Measurements from ENCODE around the gene PICALM. TPM values are rescaled to one million over a fixed set of nuclear protein-coding genes. Genes with fewer than 3 reads are reported as not detected.
A peak's percentile ranks its signal among the peaks of the same experiment; 100 is the strongest.

Gene PICALM
- total and polyA plus RNA-seq, 2 of the 13 experiments (the other 11 are each of a cell fraction or from before 2014, with no cell fraction given) = 97.6 to 154 TPM

DNA sequence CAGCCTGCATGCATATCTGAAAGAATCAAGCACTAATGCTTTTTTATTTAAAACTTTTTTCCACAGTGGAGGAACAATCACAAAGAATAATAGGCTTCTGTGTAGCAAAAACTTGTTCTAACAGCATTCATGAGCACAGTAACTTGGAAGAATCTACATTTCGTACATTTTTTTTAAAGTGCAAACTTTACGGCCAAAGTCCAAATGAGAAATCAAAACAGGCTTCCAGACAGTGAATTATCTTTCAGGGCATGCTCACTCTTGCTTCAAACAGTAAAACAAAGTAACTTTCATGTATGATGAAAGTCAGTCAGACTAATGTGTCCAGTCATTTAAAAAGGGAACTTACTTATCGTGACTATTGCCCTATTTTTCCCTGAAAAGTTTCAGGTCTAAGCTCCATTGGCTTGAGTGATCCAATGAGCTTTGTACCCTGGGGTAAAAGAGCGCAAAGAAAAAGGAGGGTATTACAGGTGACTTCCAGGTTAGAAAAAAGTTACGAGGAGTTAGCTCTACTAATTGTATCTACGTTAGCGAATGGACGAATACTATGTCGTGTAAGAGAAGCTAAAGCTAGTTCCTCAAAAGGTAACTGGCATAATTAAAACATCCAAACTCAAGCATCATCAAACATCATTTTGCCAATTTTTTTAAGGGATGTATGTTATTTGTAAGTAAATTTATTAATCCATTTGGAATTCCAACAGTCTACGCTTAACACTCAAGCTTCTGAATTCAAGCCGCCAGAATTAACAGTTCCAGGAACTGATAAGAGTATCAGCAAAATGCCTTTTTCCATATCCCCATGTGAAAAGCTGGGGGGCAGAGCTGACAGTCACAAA lies 1.7 kb downstream of the PICALM start (continued):
- TF ChIP-seq WIZ (CRISPR knock-in tag; IDR thresholded peaks at IDR 0.05) (no peak), ZNF546 (CRISPR knock-in tag; conservative IDR thresholded peaks at IDR 0.05) (no peak), ZFP82 (CRISPR knock-in tag; IDR thresholded peaks at IDR 0.05; ENCODE audit: borderline replicate concordance) (no peak), ZNF782 (CRISPR knock-in tag; IDR thresholded peaks at IDR 0.05; ENCODE audit: borderline replicate concordance) (no peak; the same call in 1 of the 2 replicates), ZNF891 (CRISPR knock-in tag; IDR thresholded peaks at IDR 0.05) (no peak), HNF4G (IDR thresholded peaks at IDR 0.05; ENCODE audit: borderline replicate concordance, low read depth, low read length) (peak; percentile 66), HNF4G (CRISPR knock-in tag; IDR thresholded peaks at IDR 0.05; ENCODE audit: borderline replicate concordance, low read depth) (no peak), BRD4 (CRISPR knock-in tag; IDR thresholded peaks at IDR 0.05) (no peak), TBX2 (CRISPR knock-in tag; IDR thresholded peaks at IDR 0.05; ENCODE audit: borderline replicate concordance) (no peak), ZNF589 (CRISPR knock-in tag; conservative IDR thresholded peaks at IDR 0.05) (no peak), ZNF570 (CRISPR knock-in tag; IDR thresholded peaks at IDR 0.05; ENCODE audit: borderline replicate concordance) (no peak), HDAC6 (IDR thresholded peaks at IDR 0.05; ENCODE audit: low read depth, low read length) (no peak), SUZ12 (IDR thresholded peaks at IDR 0.05; ENCODE audit: low read depth, low read length) (no peak), ZFP36L1 (CRISPR knock-in tag; IDR thresholded peaks at IDR 0.05) (no peak), DMAP1 (CRISPR knock-in tag; IDR thresholded peaks at IDR 0.05) (peak; percentile 21; the same call in 1 of the 2 replicates), NCOA1 (CRISPR knock-in tag; IDR thresholded peaks at IDR 0.05) (no peak), GZF1 (CRISPR knock-in tag; IDR thresholded peaks at IDR 0.05) (no peak), CBX1 (IDR thresholded peaks at IDR 0.05; ENCODE audit: low read depth) (no peak), RAD21 (CRISPR knock-in tag; IDR thresholded peaks at IDR 0.05) (no peak), ONECUT2 (CRISPR knock-in tag; IDR thresholded peaks at IDR 0.05) (no peak), ZNF564 (CRISPR knock-in tag; IDR thresholded peaks at IDR 0.05) (no peak), ZNF260 (CRISPR knock-in tag; IDR thresholded peaks at IDR 0.05; ENCODE audit: borderline replicate concordance, low read depth) (no peak)
- TF ChIP-seq, protein P1, sequence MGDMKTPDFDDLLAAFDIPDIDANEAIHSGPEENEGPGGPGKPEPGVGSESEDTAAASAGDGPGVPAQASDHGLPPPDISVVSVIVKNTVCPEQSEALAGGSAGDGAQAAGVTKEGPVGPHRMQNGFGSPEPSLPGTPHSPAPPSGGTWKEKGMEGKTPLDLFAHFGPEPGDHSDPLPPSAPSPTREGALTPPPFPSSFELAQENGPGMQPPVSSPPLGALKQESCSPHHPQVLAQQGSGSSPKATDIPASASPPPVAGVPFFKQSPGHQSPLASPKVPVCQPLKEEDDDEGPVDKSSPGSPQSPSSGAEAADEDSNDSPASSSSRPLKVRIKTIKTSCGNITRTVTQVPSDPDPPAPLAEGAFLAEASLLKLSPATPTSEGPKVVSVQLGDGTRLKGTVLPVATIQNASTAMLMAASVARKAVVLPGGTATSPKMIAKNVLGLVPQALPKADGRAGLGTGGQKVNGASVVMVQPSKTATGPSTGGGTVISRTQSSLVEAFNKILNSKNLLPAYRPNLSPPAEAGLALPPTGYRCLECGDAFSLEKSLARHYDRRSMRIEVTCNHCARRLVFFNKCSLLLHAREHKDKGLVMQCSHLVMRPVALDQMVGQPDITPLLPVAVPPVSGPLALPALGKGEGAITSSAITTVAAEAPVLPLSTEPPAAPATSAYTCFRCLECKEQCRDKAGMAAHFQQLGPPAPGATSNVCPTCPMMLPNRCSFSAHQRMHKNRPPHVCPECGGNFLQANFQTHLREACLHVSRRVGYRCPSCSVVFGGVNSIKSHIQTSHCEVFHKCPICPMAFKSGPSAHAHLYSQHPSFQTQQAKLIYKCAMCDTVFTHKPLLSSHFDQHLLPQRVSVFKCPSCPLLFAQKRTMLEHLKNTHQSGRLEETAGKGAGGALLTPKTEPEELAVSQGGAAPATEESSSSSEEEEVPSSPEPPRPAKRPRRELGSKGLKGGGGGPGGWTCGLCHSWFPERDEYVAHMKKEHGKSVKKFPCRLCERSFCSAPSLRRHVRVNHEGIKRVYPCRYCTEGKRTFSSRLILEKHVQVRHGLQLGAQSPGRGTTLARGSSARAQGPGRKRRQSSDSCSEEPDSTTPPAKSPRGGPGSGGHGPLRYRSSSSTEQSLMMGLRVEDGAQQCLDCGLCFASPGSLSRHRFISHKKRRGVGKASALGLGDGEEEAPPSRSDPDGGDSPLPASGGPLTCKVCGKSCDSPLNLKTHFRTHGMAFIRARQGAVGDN (CRISPR knock-in tag; IDR thresholded peaks at IDR 0.05) = no peak
- TF ChIP-seq, protein P2, sequence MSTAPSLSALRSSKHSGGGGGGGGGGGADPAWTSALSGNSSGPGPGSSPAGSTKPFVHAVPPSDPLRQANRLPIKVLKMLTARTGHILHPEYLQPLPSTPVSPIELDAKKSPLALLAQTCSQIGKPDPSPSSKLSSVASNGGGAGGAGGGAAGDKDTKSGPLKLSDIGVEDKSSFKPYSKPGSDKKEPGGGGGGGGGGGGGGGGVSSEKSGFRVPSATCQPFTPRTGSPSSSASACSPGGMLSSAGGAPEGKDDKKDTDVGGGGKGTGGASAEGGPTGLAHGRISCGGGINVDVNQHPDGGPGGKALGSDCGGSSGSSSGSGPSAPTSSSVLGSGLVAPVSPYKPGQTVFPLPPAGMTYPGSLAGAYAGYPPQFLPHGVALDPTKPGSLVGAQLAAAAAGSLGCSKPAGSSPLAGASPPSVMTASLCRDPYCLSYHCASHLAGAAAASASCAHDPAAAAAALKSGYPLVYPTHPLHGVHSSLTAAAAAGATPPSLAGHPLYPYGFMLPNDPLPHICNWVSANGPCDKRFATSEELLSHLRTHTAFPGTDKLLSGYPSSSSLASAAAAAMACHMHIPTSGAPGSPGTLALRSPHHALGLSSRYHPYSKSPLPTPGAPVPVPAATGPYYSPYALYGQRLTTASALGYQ (CRISPR knock-in tag; IDR thresholded peaks at IDR 0.05) = 0 out of 2 replicates have a peak, but pooled peaks have one; percentile 18
